ENCODE results near the gene SHISA7.
"Not testable (repeated sequence)": the region's sequence is repeated elsewhere in the genome, so short reads cannot be mapped to it uniquely, and the experiment has no call there.

Gene SHISA7

GRCh38 chr19:55418185-55418584, 24.9 kb downstream of the SHISA7 start:
- H3K9me3 ChIP-seq (ENCODE audit: control insufficient read depth, low read length) = no peaks in the 10 kb centered on the region
- no peaks in the 10 kb centered on the region for H3K36me3 ChIP-seq (ENCODE audit: control insufficient read depth, insufficient read depth, low read length)
- H3K27me3 ChIP-seq (replicated peaks; ENCODE audit: control insufficient read depth, insufficient read depth, low read length, poor library complexity, severe bottlenecking) = no peaks in the 10 kb centered on the region
- peaks cover 18% of the 10 kb centered on the region for H3K4me1 ChIP-seq (ENCODE audit: control insufficient read depth, insufficient read depth, low read length, poor library complexity, severe bottlenecking)
- peak; percentile 11 to 42 (median 17) for DNase-seq
- no peak overlapping the region for H3K27ac ChIP-seq (ENCODE audit: insufficient read depth, low read length, poor library complexity, severe bottlenecking)
- no peak overlapping the region for H3K4me3 ChIP-seq (ENCODE audit: insufficient read depth, low read depth, low read length, poor library complexity, severe bottlenecking)

DNA sequence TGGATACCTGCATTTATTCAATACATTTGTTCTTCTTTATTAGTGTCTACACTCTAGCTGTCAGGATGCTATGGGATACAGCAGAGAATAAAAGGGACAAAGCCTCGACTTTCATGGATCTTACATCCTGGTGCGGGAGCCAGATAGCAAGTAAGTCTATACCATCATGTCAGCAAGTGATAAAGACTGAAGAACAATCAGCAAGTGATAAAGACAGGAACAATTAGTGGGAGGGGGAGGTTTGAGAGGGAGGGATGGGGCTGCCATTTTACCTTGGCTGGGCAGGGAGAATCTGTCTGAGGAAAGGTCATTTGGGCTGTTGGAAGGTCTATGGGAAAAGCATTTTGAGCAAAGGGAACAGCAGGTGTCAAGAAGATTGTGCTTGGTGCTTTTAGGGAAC, 32.9 kb downstream of the SHISA7 start:
- Histone ChIP-seq H3K4me3 (ENCODE audit: insufficient read depth, low read depth, low read length, poor library complexity, severe bottlenecking) (no peak overlapping the region), H3K36me3 (ENCODE audit: control insufficient read depth, insufficient read depth, low read length) (peaks cover 9% of the 10 kb centered on the region), H3K9me3 (ENCODE audit: control insufficient read depth, low read length) (no peaks in the 10 kb centered on the region), H3K27ac (ENCODE audit: insufficient read depth, low read length, poor library complexity, severe bottlenecking) (no peak overlapping the region), H3K27me3 (replicated peaks; ENCODE audit: control insufficient read depth, insufficient read depth, low read length, poor library complexity, severe bottlenecking) (no peaks in the 10 kb centered on the region), H3K4me1 (ENCODE audit: control insufficient read depth, insufficient read depth, low read length, poor library complexity, severe bottlenecking) (peaks cover 14% of the 10 kb centered on the region)
- DNase-seq = no peak

- not testable (repeated sequence) for H3K36me3 ChIP-seq (ENCODE audit: control insufficient read depth, insufficient read depth, low read length); H3K27ac ChIP-seq (ENCODE audit: insufficient read depth, low read length, poor library complexity, severe bottlenecking); H3K9me3 ChIP-seq (ENCODE audit: control insufficient read depth, low read length); DNase-seq; H3K4me3 ChIP-seq (ENCODE audit: insufficient read depth, low read depth, low read length, poor library complexity, severe bottlenecking); H3K27me3 ChIP-seq (replicated peaks; ENCODE audit: control insufficient read depth, insufficient read depth, low read length, poor library complexity, severe bottlenecking)
- H3K4me1 ChIP-seq (ENCODE audit: control insufficient read depth, insufficient read depth, low read length, poor library complexity, severe bottlenecking) = peaks cover 14% of the 10 kb centered on the region
Observed at GRCh38 chr19:55409179-55409578, 33.9 kb downstream of the SHISA7 start.

DNA sequence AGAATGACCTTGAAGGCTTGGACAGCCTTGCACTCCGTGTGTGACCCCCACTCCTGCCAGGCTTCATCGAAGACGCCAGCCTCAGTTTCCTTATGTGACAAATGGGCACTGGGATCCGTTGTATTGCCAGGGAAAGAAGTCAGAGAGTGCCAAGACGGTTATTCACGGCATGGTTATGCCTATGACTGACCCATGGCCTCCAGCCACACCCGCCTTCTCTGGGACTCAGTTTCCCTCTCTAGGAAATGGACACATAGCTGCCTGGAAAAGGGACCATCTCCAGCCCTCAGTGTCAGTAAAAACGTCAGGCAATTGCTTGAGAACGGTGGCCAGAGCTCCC, 34.6 kb downstream of the SHISA7 start:
- Histone ChIP-seq H3K4me3 (ENCODE audit: insufficient read depth, low read depth, low read length, poor library complexity, severe bottlenecking) (peak overlapping the region; percentile 28), H3K27ac (ENCODE audit: insufficient read depth, low read length, poor library complexity, severe bottlenecking) (peak overlapping the region; percentile 97), H3K27me3 (replicated peaks; ENCODE audit: control insufficient read depth, insufficient read depth, low read length, poor library complexity, severe bottlenecking) (no peaks in the 10 kb centered on the region), H3K4me1 (ENCODE audit: control insufficient read depth, insufficient read depth, low read length, poor library complexity, severe bottlenecking) (peaks cover 14% of the 10 kb centered on the region), H3K36me3 (ENCODE audit: control insufficient read depth, insufficient read depth, low read length) (peaks cover 9% of the 10 kb centered on the region), H3K9me3 (ENCODE audit: control insufficient read depth, low read length) (no peaks in the 10 kb centered on the region)
- DNase-seq = no peak

GRCh38 chr19:55407800-55408532, 35.1 kb downstream of the SHISA7 start:
- Histone ChIP-seq H3K27ac (ENCODE audit: insufficient read depth, low read length, poor library complexity, severe bottlenecking) (peak overlapping the region; percentile 97), H3K4me3 (ENCODE audit: insufficient read depth, low read depth, low read length, poor library complexity, severe bottlenecking) (peak overlapping the region; percentile 85), H3K4me1 (ENCODE audit: control insufficient read depth, insufficient read depth, low read length, poor library complexity, severe bottlenecking) (peaks cover 14% of the 10 kb centered on the region), H3K27me3 (replicated peaks; ENCODE audit: control insufficient read depth, insufficient read depth, low read length, poor library complexity, severe bottlenecking) (no peaks in the 10 kb centered on the region), H3K36me3 (ENCODE audit: control insufficient read depth, insufficient read depth, low read length) (peaks cover 14% of the 10 kb centered on the region), H3K9me3 (ENCODE audit: control insufficient read depth, low read length) (no peaks in the 10 kb centered on the region)
- DNase-seq = peak; percentile 95 to 97 (median 96)

DNA sequence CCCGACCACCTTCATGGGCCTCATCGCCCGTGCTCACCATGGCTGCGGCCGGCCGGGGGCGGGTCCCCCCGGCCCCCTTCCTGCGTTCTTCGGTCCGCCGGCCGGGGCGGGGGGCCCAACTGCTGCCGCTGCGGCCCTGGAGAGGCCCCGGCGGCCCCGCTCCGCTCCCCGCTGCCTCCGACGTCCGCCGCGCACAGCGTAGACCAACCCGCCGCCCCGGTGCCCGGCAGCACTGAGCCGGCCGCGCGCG, 35.6 kb downstream of the SHISA7 start, which contains the start of gene UBE2S:
UBE2S (minus strand) TSS at position 239 of the 250 bp plus-strand sequence; CDS start at position 40, 199 bp downstream.
- H3K36me3 ChIP-seq (ENCODE audit: control insufficient read depth, insufficient read depth, low read length) = peaks cover 19% of the 10 kb centered on the region
- peak within 1 kb of the TSS; percentile 97 for H3K27ac ChIP-seq (ENCODE audit: insufficient read depth, low read length, poor library complexity, severe bottlenecking)
- not testable (repeated sequence) for H3K27me3 ChIP-seq (replicated peaks; ENCODE audit: control insufficient read depth, insufficient read depth, low read length, poor library complexity, severe bottlenecking); H3K9me3 ChIP-seq (ENCODE audit: control insufficient read depth, low read length); DNase-seq
- H3K4me1 ChIP-seq (ENCODE audit: control insufficient read depth, insufficient read depth, low read length, poor library complexity, severe bottlenecking) = peaks cover 14% of the 10 kb centered on the region
- peak within 1 kb of the TSS; percentile 85 for H3K4me3 ChIP-seq (ENCODE audit: insufficient read depth, low read depth, low read length, poor library complexity, severe bottlenecking)

GRCh38 chr19:55406826-55407549, 36.1 kb downstream of the SHISA7 start:
- H3K9me3 ChIP-seq (ENCODE audit: control insufficient read depth, low read length) = no peaks in the 10 kb centered on the region
- H3K27ac ChIP-seq (ENCODE audit: insufficient read depth, low read length, poor library complexity, severe bottlenecking) = peak overlapping the region; percentile 97
- DNase-seq = peak in 2 of 3 donors; percentile 5 to 27
- peaks cover 14% of the 10 kb centered on the region for H3K4me1 ChIP-seq (ENCODE audit: control insufficient read depth, insufficient read depth, low read length, poor library complexity, severe bottlenecking)
- H3K36me3 ChIP-seq (ENCODE audit: control insufficient read depth, insufficient read depth, low read length) = peaks cover 24% of the 10 kb centered on the region
- no peaks in the 10 kb centered on the region for H3K27me3 ChIP-seq (replicated peaks; ENCODE audit: control insufficient read depth, insufficient read depth, low read length, poor library complexity, severe bottlenecking)
- H3K4me3 ChIP-seq (ENCODE audit: insufficient read depth, low read depth, low read length, poor library complexity, severe bottlenecking) = peak overlapping the region; percentile 85

- H3K4me3 ChIP-seq (ENCODE audit: insufficient read depth, low read depth, low read length, poor library complexity, severe bottlenecking) = peak overlapping the region; percentile 85
- no peak for DNase-seq
- no peak overlapping the region for H3K27ac ChIP-seq (ENCODE audit: insufficient read depth, low read length, poor library complexity, severe bottlenecking)
- H3K4me1 ChIP-seq (ENCODE audit: control insufficient read depth, insufficient read depth, low read length, poor library complexity, severe bottlenecking) = peaks cover 14% of the 10 kb centered on the region
- H3K36me3 ChIP-seq (ENCODE audit: control insufficient read depth, insufficient read depth, low read length) = peaks cover 29% of the 10 kb centered on the region
- H3K27me3 ChIP-seq (replicated peaks; ENCODE audit: control insufficient read depth, insufficient read depth, low read length, poor library complexity, severe bottlenecking) = no peaks in the 10 kb centered on the region
- no peaks in the 10 kb centered on the region for H3K9me3 ChIP-seq (ENCODE audit: control insufficient read depth, low read length)
Observed at GRCh38 chr19:55406091-55406825, 36.8 kb downstream of the SHISA7 start.

DNA sequence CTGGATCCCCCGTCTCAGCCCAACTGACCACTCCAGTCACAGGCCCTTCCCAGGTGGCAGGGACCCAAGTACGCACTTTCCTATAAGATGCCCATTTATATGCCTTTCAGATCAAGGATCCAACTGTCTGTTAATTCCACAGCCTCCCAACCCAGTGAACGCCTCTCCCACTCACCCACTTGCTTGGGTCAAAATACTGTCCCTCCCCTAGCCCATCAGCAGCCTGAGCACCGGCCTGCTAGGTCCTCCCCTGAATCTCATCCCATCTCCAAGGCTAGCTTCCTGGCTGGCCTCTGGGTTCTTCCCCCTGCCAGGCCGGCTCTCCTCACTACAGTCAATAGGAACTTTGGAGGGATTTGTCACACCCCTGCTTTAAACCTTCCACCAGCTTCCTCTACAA, 37.5 kb downstream of the SHISA7 start:
- no peak overlapping the region for H3K4me3 ChIP-seq (ENCODE audit: insufficient read depth, low read depth, low read length, poor library complexity, severe bottlenecking)
- H3K4me1 ChIP-seq (ENCODE audit: control insufficient read depth, insufficient read depth, low read length, poor library complexity, severe bottlenecking) = peaks cover 14% of the 10 kb centered on the region
- H3K27me3 ChIP-seq (replicated peaks; ENCODE audit: control insufficient read depth, insufficient read depth, low read length, poor library complexity, severe bottlenecking) = no peaks in the 10 kb centered on the region
- no peak for DNase-seq
- H3K27ac ChIP-seq (ENCODE audit: insufficient read depth, low read length, poor library complexity, severe bottlenecking) = no peak overlapping the region
- no peaks in the 10 kb centered on the region for H3K9me3 ChIP-seq (ENCODE audit: control insufficient read depth, low read length)
- H3K36me3 ChIP-seq (ENCODE audit: control insufficient read depth, insufficient read depth, low read length) = peaks cover 33% of the 10 kb centered on the region

DNA sequence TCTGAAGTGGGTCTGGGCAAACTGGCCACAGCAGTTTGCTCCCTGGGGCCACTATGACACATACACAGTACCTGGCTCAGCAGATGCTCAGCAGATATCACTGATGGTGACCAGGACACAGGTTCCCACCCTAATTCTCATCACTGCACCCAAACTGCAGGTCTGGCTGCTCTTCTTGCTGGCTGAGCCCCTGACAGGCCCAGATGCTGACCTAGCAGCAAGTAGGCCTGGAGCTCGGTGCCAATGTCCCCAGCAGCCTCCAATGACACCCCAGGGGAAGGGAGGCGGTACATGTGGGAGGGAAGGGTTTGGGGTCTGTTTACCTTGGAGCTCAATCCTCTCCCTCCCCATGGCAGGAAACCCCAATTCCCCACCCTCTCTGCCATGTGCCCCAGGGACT, 40.6 kb downstream of the SHISA7 start:
- peaks cover 37% of the 10 kb centered on the region for H3K36me3 ChIP-seq (ENCODE audit: control insufficient read depth, insufficient read depth, low read length)
- H3K4me1 ChIP-seq (ENCODE audit: control insufficient read depth, insufficient read depth, low read length, poor library complexity, severe bottlenecking) = peaks cover 10% of the 10 kb centered on the region

More for the DNA sequence above, 40.6 kb downstream of the SHISA7 start:
- no peak for DNase-seq
- Histone ChIP-seq H3K27ac (ENCODE audit: insufficient read depth, low read length, poor library complexity, severe bottlenecking) (no peak overlapping the region), H3K4me3 (ENCODE audit: insufficient read depth, low read depth, low read length, poor library complexity, severe bottlenecking) (no peak overlapping the region), H3K9me3 (ENCODE audit: control insufficient read depth, low read length) (no peaks in the 10 kb centered on the region), H3K27me3 (replicated peaks; ENCODE audit: control insufficient read depth, insufficient read depth, low read length, poor library complexity, severe bottlenecking) (no peaks in the 10 kb centered on the region)
